ENCODE measurements around the gene CSTB. TPM values are rescaled to one million over a fixed set of nuclear protein-coding genes. Genes with fewer than 3 reads are reported as not detected.

Gene CSTB
- total and polyA plus RNA-seq, 2 donors (not counting 3 experiments of a cell fraction or from before 2014, with no cell fraction given) = 65.8 to 83.7 TPM

DNA sequence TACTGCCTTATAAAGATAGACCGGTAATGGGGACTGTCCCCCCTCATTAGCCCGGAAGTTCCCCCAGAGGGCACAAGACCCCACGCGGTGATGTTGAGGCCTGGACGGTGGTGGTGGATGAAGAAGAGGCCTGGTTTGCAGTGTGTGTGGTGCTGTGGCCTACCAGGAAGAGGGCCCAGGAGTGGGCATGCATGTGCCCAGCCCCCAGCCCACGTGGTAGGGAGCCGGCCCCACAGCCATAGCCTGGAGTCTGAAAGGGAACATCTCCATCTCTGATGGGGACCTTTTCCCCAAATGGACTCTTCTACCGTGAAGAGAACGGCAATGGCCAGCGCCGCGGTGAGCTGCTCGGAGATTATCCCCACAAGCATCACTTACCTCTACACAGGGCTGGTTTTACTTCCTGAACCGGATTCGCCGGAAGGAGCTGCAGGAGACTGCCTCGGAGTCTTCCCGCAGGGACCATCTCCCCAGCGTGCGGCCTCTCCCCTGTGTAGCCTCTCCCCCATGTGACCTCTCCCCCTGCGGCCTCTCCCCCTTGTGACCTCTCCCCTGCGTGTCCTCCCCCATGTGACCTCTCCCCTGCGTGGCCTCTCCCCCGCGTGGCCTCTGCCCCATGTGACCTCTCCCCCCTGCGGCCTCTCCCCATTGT, 33.9 kb upstream of the CSTB start:
- no peak for FAIRE-seq
- Histone ChIP-seq H3K9me1 (replicated peaks; ENCODE audit: control insufficient read depth, extremely low read depth, insufficient read depth, low read length) (no peaks in the 10 kb centered on the region), H3K4me1 (ENCODE audit: control insufficient read depth, extremely low read depth, insufficient read depth, low read length) (peaks cover 19% of the 10 kb centered on the region), H3K9me3 (replicated peaks; ENCODE audit: control insufficient read depth, insufficient read depth, low read length) (no peaks in the 10 kb centered on the region), H3K36me3 (ENCODE audit: control insufficient read depth in 2 of 2, extremely low read depth in 1 of 2, insufficient read depth in 2 of 2, low read length in 2 of 2) (no peaks in the 10 kb centered on the region), H3K9ac (replicated peaks; ENCODE audit: extremely low read depth, insufficient read depth, low read length) (no peak overlapping the region), H3K4me3 (replicated peaks in 1 of 3; ENCODE audit: insufficient read depth in 1 of 3, low read depth in 1 of 3, low read length in 3 of 3) (no peak overlapping the region), H4K20me1 (replicated peaks; ENCODE audit: control insufficient read depth, extremely low read depth, insufficient read depth, low read length) (no peaks in the 10 kb centered on the region), H3K27me3 (ENCODE audit: control insufficient read depth in 2 of 2, insufficient read depth in 2 of 2, low read length in 2 of 2) (no peaks in the 10 kb centered on the region), H3K27ac (ENCODE audit: insufficient read depth, low read depth, low read length) (no peak overlapping the region), H2AFZ (ENCODE audit: low read depth, low read length) (no peak overlapping the region), H3K79me2 (ENCODE audit: control insufficient read depth, insufficient read depth, low read length) (no peaks in the 10 kb centered on the region), H3K4me2 (ENCODE audit: insufficient read depth, low read length) (no peak overlapping the region)
- no peak for TF ChIP-seq POLR2AphosphoS5 (IDR thresholded peaks at IDR 0.05; ENCODE audit: insufficient read depth, low read depth, low read length)
- TF ChIP-seq EZH2 (IDR thresholded peaks at IDR 0.05; ENCODE audit: borderline replicate concordance, low read depth, low read length, severe bottlenecking) = no peak
- TF ChIP-seq FOS (IDR thresholded peaks at IDR 0.05; ENCODE audit: borderline replicate concordance, insufficient read depth, low read length) = no peak
- TF ChIP-seq MAX (IDR thresholded peaks at IDR 0.05; ENCODE audit: insufficient read depth, insufficient read length) = no peak
- no peak for TF ChIP-seq GATA2 (IDR thresholded peaks at IDR 0.05; ENCODE audit: insufficient read depth, insufficient read length, low read depth, low read length)
- TF ChIP-seq, protein P1, sequence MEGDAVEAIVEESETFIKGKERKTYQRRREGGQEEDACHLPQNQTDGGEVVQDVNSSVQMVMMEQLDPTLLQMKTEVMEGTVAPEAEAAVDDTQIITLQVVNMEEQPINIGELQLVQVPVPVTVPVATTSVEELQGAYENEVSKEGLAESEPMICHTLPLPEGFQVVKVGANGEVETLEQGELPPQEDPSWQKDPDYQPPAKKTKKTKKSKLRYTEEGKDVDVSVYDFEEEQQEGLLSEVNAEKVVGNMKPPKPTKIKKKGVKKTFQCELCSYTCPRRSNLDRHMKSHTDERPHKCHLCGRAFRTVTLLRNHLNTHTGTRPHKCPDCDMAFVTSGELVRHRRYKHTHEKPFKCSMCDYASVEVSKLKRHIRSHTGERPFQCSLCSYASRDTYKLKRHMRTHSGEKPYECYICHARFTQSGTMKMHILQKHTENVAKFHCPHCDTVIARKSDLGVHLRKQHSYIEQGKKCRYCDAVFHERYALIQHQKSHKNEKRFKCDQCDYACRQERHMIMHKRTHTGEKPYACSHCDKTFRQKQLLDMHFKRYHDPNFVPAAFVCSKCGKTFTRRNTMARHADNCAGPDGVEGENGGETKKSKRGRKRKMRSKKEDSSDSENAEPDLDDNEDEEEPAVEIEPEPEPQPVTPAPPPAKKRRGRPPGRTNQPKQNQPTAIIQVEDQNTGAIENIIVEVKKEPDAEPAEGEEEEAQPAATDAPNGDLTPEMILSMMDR (IDR thresholded peaks at IDR 0.05; ENCODE audit: extremely low read depth in 1 of 2, insufficient read depth in 1 of 2, low read depth in 1 of 2, low read length in 2 of 2) = no peak
- TF ChIP-seq MYC (IDR thresholded peaks at IDR 0.05; ENCODE audit: low read depth, low read length) = no peak
- TF ChIP-seq POLR2A (IDR thresholded peaks at IDR 0.05; ENCODE audit: low read depth, low read length) = no peak
- TF ChIP-seq JUN (IDR thresholded peaks at IDR 0.05; ENCODE audit: borderline replicate concordance, insufficient read depth, insufficient read length, low read depth) = no peak
- intact Hi-C loops (cut with micrococcal nuclease) = loop anchor here (1.0 to 5.0 kb wide), 2 partner anchors 52 to 165 kb away; no protein-coding TSS in a partner anchor
- ChIA-PET CTCF (interaction anchor here (0.6 to 3.9 kb wide), 10 partner anchors 8 to 273 kb away, joined by 3 to 41 read pairs (median 4); partner anchors contain the start of gene RRP1), POLR2A (no interaction called here)
- dilution Hi-C loops (cut with MboI; ENCODE audit: extremely low pct_ligation_motif_present, low sequenced_read_pairs) = no loop called here
- BruUV-seq (replicated peaks) = no TSS peak
- no peak for DNase-seq (ENCODE audit: low read depth, low spot score)
